NCI-H2029 (cell line): ENCODE results near the gene SDC3.
A peak's percentile ranks its signal among the peaks of the same experiment; 100 is the strongest.

Experiments
- DNase-seq: peaks from one replicate; lab custom pipeline; 2025; lab: John Stamatoyannopoulos, UW

SDC3 gene

DNA sequence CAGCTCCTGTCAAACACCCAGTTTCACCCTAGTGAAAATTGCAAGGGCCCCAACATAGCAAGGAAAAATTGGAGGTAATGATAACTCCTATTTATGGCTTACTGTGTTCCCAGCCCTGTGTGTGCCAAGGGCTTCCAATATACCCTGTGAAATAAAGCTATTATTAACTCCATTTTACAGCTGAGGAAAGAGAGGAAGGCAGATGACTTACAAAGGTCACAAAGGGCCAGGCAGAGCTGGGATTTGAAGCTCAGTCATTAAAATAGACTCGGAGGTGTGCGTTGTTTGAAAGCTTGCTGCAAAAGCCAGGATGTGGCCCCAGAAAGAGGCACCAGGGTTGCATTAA is 20.2 kb upstream of the SDC3 start:
- DNase-seq, result no peak

GRCh38 chr1:30928171-30928570 is 19.6 kb upstream of the SDC3 start:
- DNase-seq, result no peak

GRCh38 chr1:30927448-30927847 is 18.9 kb upstream of the SDC3 start:
- no peak for DNase-seq

DNA sequence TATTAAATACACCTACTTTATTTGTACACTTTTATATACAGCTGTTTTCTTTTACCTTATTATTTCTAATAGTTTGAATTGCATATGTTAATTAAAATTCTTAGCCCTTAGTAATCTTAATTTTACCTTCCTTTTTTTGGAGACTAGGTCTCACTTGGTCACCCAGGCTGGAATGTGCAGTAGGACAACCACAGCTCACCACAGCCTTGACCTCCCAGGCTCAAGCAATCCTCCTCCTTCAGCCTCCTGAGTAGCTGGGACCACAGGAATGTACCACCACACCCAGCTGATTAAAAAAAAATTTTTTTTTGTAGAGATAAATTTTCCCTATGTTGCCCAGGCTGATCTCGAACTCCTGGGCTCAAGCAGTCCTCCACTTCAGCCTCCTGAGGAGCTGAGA is 15.0 kb upstream of the SDC3 start:
- no peak for DNase-seq

DNA sequence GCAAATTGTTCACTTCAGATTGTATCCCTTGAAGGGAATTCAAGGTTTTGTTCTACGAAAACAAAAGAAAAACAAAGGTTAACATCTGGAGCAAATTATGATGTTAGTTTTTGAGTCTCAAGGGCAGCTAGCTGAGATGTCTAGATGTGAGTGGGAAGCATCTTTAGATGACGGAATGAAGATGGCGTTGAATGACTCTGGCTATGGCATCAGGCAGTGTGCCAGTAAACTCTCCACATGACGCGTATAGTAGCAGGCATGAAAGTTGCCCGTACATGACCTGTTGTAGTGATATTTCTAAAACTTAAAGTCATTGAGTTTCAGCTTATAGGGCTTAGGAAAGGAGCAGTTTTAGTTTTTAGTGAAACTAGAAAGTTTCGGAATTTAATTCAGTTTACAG is 12.3 kb upstream of the SDC3 start:
- DNase-seq, result no peak

GRCh38 chr1:30919025-30919881 is 10.7 kb upstream of the SDC3 start:
- DNase-seq, result no peak

GRCh38 chr1:30916296-30916695 is 7.7 kb upstream of the SDC3 start:
- DNase-seq, result no peak

DNA sequence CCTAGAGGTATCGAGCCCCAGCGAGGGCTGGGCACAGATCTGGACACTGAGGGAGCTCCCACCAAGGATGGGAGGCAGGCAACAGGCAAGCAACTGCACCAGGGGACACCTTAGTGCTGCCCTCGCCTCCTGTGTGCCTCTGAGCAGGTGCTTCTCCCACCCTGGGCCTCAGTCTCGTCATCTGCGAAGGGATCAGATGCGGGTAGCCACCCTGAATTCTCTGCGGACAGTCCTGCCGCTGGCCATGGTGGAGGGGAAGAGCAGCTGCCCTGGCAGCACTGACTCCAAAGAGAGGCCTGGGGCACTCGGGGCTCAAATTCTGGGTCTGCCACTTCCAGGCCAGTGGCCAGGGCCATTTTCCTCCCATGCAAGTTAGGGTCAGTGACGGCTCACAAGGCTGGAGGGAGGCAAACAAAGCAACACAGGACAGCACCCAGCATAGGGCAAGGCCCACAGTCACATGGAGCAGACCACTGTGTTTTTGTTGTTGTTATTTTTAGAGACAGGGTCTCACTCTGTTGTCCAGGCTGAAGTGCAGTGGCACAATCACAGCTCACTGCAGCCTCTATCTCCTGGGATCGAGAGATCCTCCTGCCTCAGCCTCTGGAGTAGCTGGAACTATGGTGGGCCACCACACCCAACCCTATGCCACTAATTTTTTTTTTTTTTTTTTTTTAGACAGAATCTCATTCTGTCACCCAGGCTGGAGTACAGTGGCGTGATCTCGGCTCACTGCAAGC is 7.1 kb upstream of the SDC3 start:
- DNase-seq, result no peak

GRCh38 chr1:30914931-30915330 is 6.4 kb upstream of the SDC3 start:
- DNase-seq, result no peak

DNA sequence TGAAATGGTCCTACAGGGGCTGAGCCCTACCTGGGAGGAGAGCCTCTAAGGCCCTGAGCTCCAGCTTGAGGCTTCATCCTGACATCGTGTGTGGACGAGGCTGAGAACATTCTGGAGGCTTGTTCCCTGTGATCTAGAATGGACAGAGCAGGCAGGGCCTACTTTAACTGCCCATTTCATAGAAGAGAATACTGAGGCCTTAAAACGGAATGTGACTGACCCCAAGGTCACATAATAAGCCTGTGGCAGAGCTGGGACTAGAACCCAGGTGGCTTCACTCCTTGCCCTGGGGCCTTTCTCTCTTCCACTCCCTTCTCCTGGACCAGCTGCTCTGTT is 6.0 kb upstream of the SDC3 start:
- no peak for DNase-seq

DNA sequence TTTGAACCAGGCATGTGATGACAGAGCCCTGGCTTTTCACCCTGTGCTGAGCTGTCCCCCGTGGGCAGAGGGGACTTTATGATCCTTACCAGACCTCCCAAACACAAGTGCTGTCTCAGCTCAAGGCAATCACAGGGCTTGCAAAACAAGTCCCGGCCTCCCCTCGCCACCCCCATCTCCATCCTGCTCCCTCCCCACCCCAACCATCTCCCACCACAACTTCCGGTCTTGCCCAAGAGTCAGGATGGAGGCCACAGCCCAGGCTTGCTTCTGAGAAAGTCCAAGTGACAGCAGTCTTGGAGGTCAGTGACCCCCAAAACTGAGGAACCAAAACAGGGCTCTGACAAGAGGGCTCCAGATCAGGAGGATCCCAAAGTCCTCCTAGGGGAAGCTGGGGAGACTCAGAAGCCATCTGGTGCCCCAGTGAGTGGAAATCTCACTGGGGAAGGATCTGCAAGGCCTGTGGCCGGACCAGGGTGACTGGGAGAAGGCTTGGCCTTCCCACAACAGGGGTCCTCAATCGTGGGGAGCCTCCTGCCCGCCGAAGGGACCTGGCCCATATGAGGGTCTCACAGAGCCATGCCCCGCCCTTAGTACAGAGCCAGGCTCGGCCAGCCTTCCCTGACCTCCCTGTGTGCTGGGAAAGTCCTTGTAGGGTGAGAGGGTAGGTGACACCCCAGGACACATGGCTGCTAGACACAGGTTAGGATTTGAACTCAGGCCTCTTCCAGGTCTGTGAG is 4.5 kb upstream of the SDC3 start:
- no peak for DNase-seq

DNA sequence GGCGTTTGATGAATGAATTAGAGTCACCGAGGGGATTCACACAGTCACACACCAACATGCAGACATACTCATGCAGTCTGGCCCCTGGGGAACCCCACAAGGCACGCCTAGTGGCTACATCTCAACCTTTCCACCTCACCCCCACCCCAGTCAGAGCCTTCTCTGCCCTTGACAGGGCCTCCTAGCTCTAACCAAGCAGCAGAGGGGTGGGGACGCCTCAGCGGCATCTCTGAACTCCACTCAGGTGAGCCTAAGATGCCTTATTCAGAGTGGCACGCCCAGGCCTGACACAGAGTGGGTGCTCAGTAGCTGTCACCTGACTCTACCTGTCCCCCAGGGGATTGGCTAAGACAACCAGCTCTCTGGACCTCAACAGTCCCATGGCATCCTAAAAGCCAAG is 3.7 kb upstream of the SDC3 start:
- no peak for DNase-seq

DNA sequence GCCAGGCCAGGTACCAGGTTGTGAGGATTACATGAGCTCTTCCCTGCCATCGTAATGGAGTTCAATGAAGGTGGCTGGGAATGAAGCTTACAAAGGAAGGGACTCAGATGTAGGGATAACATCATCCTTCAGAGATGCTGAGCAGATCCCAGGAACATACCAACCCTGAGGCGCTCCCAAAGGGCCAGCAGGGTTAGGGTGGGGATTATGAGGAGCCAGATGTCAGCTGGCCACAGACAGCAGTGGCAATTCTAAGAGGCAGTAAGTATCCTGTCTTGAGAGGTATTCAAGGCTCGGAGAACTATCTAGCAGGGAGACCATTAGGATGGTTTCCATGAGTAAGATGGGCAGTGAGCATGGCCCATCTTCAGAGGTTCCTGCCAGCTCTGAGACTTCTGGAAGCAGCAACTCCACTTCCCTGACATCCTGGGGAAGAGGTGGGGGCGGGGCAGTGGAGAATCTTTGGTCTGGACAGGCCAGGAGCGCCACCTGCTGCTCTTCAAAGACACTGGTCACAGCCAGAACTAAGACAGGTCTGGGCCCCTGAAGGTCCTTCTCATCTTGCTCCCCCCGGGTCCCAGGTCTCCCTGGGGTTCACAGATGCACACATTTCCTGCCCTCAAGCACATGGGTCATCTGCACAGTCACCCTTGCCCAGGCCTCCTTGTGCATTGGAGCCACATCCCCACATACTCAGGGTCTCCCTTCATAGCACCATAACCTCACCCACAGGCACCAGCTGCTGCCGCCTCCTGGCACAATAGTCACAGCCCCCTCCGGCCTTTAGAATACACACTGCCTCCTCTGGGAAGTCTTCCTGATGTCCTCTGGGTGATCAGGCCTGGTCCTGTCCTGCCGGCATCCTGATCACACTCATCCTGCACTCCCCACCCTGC is 2.7 kb upstream of the SDC3 start:
- peak; percentile 65 for DNase-seq

- no peak for DNase-seq
Observed at GRCh38 chr1:30909365-30910068, 959 bp upstream of the SDC3 start.

GRCh38 chr1:30908316-30908695 is 252 bp downstream of the SDC3 start:
- no peak for DNase-seq

DNA sequence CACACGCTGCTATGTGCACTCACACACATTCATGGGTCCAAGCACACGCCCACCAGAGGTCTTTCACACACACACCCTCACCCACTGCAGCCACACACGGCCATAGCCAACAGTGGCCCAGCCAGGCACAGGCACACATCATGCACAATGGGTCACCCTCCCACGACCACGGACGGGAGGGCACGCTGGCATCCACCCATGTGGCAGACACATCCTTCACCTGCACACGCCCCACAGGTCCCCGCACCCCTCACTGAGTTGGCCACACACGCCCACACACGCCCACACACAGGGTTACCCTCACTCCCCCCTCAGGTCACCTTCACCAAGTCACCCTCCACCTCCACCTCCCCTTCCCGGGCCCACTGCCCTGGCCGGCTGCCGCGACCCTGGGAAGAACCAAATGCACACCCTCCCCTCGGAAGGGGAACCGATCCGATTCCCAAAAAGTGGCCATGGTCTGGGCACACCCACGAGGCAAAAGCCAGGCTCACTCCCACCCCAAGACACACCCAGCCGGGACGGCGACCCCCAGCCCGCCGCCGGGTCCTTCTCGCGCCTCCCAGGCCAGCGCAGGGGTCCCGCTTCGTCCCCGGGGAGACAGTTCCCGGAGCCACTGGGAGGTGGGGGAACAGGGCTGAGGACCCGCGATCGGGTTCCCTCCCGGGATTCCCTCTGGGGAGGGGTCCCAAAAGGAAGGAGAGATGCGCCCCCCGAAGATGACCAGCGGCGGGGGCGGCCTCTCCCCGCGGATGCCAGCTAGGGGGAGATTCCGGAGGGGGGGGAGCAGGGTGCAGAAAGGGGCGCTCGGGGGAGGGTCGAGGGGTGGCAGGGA is 860 bp downstream of the SDC3 start:
- DNase-seq, result no peak

DNA sequence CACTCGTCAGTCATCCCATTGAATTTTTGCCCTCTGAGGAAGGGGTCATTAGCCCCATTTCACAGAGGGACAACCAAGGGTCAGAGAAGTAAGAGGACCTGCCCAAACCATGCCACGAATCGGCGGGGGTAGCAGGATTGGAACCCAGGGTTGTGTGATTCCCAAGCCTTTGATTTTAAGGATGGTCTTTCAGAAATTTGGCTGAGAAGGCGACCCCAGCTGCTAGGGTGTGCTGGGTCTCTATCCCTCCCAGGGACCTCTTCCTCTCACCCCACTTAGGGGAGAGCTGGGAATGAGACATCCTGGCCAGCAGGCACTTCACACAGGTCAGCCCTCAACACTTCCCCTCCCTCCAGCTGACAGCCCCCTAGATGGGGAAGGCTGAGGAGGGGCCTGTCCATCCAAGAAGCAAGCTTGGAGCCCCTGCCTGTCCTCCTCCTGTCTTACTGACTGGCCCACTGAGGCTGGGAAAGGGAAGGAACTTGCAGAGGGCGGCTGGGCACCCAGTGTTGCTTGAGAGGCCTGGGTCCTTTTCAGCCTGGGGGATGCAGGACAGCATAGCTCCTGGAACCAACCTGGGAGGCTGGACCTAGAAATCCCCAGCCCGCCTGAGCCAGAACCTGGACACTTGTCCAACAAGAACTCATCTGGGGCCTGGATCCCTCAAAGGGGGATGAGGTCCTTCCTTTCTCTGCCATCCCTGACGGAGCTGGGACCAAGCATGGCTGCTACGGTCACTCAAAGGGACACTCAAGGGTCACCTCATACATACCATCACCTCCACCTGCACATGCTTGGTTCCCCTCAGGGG is 1.7 kb downstream of the SDC3 start:
- DNase-seq, result no peak

DNA sequence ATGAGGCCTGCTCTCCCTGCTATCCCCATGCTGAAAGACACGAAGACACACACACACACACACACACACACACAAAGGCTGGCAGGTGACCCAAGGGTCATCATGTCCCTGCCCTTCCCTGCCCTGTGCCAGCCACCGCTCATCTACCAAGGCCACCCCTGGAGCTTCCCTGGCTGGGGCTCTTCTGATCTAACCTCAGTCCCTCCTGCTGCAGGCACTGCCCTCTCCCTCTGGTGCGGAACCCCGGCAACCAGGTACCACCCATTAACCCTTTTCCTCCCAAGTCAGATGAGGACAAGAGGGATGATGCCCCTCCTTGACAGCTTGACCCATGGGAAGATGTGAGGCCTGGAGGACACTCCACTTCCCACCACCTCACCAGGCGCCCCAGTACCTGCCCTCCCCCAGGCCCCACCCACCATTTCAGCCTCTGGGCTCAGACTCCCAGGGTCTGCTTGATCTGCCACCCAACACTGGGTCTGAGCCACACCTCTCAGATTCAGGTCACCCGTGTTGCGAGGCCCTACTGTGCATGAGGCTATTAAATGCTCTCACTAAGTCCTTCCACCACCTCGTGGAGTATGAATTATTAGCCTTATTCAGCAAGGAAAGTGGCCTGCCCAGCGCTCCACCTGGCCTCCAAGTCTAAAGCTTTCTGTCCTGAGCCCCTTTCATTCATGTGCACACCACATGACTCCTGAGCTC is 2.5 kb downstream of the SDC3 start:
- no peak for DNase-seq

DNA sequence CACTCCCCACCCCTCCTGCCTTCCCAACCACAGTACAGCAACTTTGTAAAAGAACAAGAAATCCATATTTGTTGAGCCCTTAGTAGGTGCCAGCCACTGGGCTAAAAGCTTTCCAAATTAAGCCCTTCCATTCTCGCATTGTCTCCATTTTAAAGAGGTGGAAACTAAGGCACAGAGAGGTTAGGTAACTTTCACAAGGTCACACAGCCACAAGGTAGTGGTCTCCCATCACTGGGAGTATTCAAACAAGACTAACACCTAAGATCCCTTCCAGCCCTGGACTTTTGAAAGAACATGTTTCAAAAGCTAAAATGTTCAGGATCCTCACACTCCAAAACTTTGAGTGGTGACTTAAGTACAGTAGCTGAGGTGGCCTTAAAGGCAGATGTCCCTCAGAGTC is 3.2 kb downstream of the SDC3 start:
- DNase-seq, result no peak
